Mucosa of descending colon (tissue), 3 donors: ENCODE data around the gene KRT6C. TPM values are rescaled to one million over a fixed set of nuclear protein-coding genes. Genes with fewer than 3 reads are reported as not detected.

Experiments
- ATAC-seq: fragments of 200-7000 bp; cut with Tn5 transposase; one replicate; pipeline ENCODE4 v1.9.1; 2020; ENCODE audit warnings: mild to moderate bottlenecking, moderate library complexity
- DNase-seq, 3 donors: peaks; one replicate each; pipeline ENCODE4 v3.0.0-alpha.2; 2020
- H3K36me3 ChIP-seq: fragments of 200-600 bp; one replicate; pipeline ENCODE4 v1.8.0; 2021; ENCODE audit warnings: low read depth, mild to moderate bottlenecking
- H3K4me1 ChIP-seq: fragments of 200-600 bp; one replicate; pipeline ENCODE4 v1.8.0; 2021; ENCODE audit warnings: low read depth, mild to moderate bottlenecking
- H3K4me3 ChIP-seq: fragments of 200-600 bp; one replicate; pipeline ENCODE4 v1.8.0; 2021; ENCODE audit warnings: mild to moderate bottlenecking
- H3K9me3 ChIP-seq: fragments of 200-600 bp; one replicate; pipeline ENCODE4 v1.8.0; 2021; ENCODE audit warnings: mild to moderate bottlenecking
- intact Hi-C, 2 donors: fragments of 100-400 bp; cut with DNase I in 1 of 2; cut with micrococcal nuclease in 1 of 2; formaldehyde crosslinking; loops; one replicate each; pipeline versions ENCODE4 v1.11.0 to v1.11.1; 2022; cut with DNase I, micrococcal nuclease
- total RNA-seq, 3 donors: library from RNA; stranded (reverse); fragmentation: NEBNext Ultra II Directional in 2 of 3; extraction: Animal tissue kit (Norgen Biotek cat#: 25700) in 2 of 3; gene quantifications; one replicate each; pipeline versions ENCODE4 v1.2.1 to v1.2.4, GENCODE V29; 2021 to 2023
- TF ChIP-seq, protein P1 (sequence below): fragments of 200-600 bp; IDR thresholded peaks from one replicate; pipeline ENCODE4 v1.8.0; 2022; ENCODE audit warnings: antibody characterized with exemption, mild to moderate bottlenecking
- donor health status: DM: no; HTN: no; CAD: no; lungs with moderate emphysema.
- donor health status: DM: no; HTN: no; CAD: no.
- donor health status: DM: no; HTN: yes; CAD: no.

The KRT6C gene
- total RNA-seq, 3 donors from 2014 or later: 0.20 TPM; not detected in 2

- TF ChIP-seq, protein P1, sequence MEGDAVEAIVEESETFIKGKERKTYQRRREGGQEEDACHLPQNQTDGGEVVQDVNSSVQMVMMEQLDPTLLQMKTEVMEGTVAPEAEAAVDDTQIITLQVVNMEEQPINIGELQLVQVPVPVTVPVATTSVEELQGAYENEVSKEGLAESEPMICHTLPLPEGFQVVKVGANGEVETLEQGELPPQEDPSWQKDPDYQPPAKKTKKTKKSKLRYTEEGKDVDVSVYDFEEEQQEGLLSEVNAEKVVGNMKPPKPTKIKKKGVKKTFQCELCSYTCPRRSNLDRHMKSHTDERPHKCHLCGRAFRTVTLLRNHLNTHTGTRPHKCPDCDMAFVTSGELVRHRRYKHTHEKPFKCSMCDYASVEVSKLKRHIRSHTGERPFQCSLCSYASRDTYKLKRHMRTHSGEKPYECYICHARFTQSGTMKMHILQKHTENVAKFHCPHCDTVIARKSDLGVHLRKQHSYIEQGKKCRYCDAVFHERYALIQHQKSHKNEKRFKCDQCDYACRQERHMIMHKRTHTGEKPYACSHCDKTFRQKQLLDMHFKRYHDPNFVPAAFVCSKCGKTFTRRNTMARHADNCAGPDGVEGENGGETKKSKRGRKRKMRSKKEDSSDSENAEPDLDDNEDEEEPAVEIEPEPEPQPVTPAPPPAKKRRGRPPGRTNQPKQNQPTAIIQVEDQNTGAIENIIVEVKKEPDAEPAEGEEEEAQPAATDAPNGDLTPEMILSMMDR: no peak
- DNase-seq (no peak), ATAC-seq (peak; percentile 31)
- H3K9me3 ChIP-seq: no peaks in the 10 kb centered on the region
- intact Hi-C loops: no loop called here
- H3K4me3 ChIP-seq: no peak overlapping the region
- H3K4me1 ChIP-seq: no peaks in the 10 kb centered on the region
- H3K36me3 ChIP-seq: no peaks in the 10 kb centered on the region
These were observed 28.7 kb downstream of the KRT6C start for GRCh38 chr12:52444647-52445595.

DNA sequence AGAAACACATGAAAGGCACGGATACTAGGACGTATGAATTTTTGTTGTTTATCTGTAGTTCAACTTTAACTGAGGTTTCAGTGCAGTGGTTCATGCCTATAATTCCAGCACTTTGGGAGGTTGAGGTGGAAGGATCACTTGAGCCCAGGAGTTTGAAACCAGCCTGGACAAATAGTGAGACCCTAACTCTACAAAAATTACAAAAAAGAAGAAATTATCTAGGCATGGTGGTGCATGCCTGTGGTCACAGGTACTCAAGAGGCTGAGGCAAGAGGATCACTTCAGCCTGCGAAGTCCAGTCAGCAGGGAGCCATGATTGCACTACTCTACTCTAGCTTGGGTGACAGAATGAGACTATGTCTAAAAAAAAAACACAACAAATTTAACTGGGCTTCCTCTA lies 29.6 kb downstream of the KRT6C start:
- ATAC-seq (no peak), DNase-seq (no peak)
- intact Hi-C loops: no loop called here
- no peaks in the 10 kb centered on the region for H3K4me1 ChIP-seq
- no peaks in the 10 kb centered on the region for H3K36me3 ChIP-seq
- TF ChIP-seq, protein P1: no peak
- H3K9me3 ChIP-seq: no peaks in the 10 kb centered on the region
- no peak overlapping the region for H3K4me3 ChIP-seq

- intact Hi-C loops: no loop called here
- Histone ChIP-seq H3K9me3 (no peaks in the 10 kb centered on the region), H3K4me3 (no peak overlapping the region), H3K4me1 (no peaks in the 10 kb centered on the region), H3K36me3 (no peaks in the 10 kb centered on the region)
- TF ChIP-seq, protein P1: no peak
- ATAC-seq: no peak
- DNase-seq: no peak
These were observed 31.0 kb downstream of the KRT6C start for GRCh38 chr12:52442600-52443061.

DNA sequence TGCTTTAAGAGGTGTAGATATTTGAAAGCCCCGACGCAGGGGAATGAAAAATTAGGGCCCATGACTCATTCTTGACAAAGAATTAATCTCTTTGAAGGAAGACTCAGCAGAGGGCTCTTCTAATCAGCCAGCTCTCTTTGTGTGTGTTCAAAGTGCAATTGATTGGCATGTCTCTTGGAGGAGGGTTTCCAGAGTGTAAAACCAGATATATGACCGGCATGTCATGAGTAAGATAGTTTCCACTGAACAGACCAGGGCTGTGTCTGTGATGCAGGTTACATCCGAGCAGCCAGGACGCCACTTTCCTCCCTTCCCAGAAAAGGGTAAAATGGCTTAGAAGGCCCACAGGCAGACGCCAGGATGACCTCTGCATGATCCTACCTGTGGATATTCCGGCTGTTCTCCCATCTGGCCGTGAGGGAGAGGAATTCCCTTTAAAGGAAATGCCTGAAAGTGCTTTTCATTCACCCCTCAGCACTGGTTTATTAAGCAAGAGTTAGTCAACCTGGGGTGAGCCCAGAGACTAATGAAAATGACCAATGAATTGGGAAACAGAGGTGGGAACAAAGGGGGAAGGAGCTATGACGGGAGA lies 32.2 kb downstream of the KRT6C start:
- Histone ChIP-seq H3K4me3 (no peak overlapping the region), H3K9me3 (no peaks in the 10 kb centered on the region), H3K4me1 (peaks cover 2% of the 10 kb centered on the region), H3K36me3 (no peaks in the 10 kb centered on the region)
- ATAC-seq (no peak), DNase-seq (no peak)
- intact Hi-C loops: no loop called here
- TF ChIP-seq, protein P1: no peak

- ATAC-seq (no peak), DNase-seq (no peak)
- H3K36me3 ChIP-seq: no peaks in the 10 kb centered on the region
- TF ChIP-seq, protein P1: no peak
- intact Hi-C loops: no loop called here
- peaks cover 7% of the 10 kb centered on the region for H3K4me1 ChIP-seq
- H3K9me3 ChIP-seq: no peaks in the 10 kb centered on the region
- no peak overlapping the region for H3K4me3 ChIP-seq
These were observed 32.7 kb downstream of the KRT6C start for GRCh38 chr12:52440821-52441319.
